OCI-LY1 (cell line): ENCODE results near the gene COLQ.

Source experiments
- H2AFZ ChIP-seq: fragments of 200-600 bp; sonication (generic), shearing (Covaris generic); 2 replicates; pipeline ENCODE4 v1.6.0; 2014; ENCODE audit warnings: antibody characterized with exemption, mild to moderate bottlenecking, low read length
- H3F3A ChIP-seq: fragments of 200-600 bp; sonication (generic), shearing (Covaris generic); 2 replicates; pipeline ENCODE4 v1.6.0; 2014; ENCODE audit warnings: mild to moderate bottlenecking, antibody characterized with exemption, low read length, moderate library complexity; ENCODE audit not compliant: insufficient read depth
- H3K27ac ChIP-seq: fragments of 200-600 bp; sonication (generic); 2 replicates; pipeline ENCODE4 v1.5.1; 2014; ENCODE audit warnings: low read length, mixed run types, mild to moderate bottlenecking, low read depth; ENCODE audit not compliant: poor library complexity, severe bottlenecking
- H3K27me3 ChIP-seq: fragments of 200-600 bp; sonication (generic); 2 replicates; pipeline ENCODE4 v1.6.0; 2014; ENCODE audit warnings: antibody characterized with exemption, mild to moderate bottlenecking, low read length, moderate library complexity; ENCODE audit not compliant: insufficient read depth
- H3K36me3 ChIP-seq: fragments of 200-600 bp; sonication (generic); 2 replicates; pipeline ENCODE4 v1.6.1; 2014; ENCODE audit warnings: mild to moderate bottlenecking, antibody characterized with exemption, low read length, moderate library complexity, mixed read lengths; ENCODE audit not compliant: insufficient read depth
- H3K4me1 ChIP-seq: fragments of 200-600 bp; sonication (generic); 2 replicates; pipeline ENCODE4 v1.5.1; 2014; ENCODE audit warnings: mild to moderate bottlenecking, low read length, moderate library complexity; ENCODE audit not compliant: insufficient read depth, severe bottlenecking
- H3K4me2 ChIP-seq: fragments of 200-600 bp; sonication (generic), shearing (Covaris generic); 2 replicates; pipeline ENCODE4 v1.6.1; 2014; ENCODE audit warnings: low read length
- H3K4me3 ChIP-seq: fragments of 200-600 bp; sonication (generic); 2 replicates; pipeline ENCODE4 v1.5.1; 2014; ENCODE audit warnings: low read length, low read depth, mild to moderate bottlenecking, mixed read lengths; ENCODE audit not compliant: poor library complexity, severe bottlenecking
- H3K79me2 ChIP-seq: fragments of 200-600 bp; shearing (Covaris generic); 2 replicates; pipeline ENCODE4 v1.6.1; 2016; ENCODE audit warnings: mixed run types, low read length, mixed read lengths; ENCODE audit not compliant: insufficient read depth
- H3K9ac ChIP-seq: fragments of 200-600 bp; sonication (generic), shearing (Covaris generic); 2 replicates; pipeline ENCODE4 v1.6.1; 2014; ENCODE audit warnings: mild to moderate bottlenecking, low read length, mixed read lengths
- H3K9me2 ChIP-seq: fragments of 200-600 bp; sonication (generic), shearing (Covaris generic); 2 replicates; pipeline ENCODE4 v1.6.1; 2014; ENCODE audit warnings: low read depth, mild to moderate bottlenecking, low read length, mixed read lengths
- H3K9me3 ChIP-seq: fragments of 200-600 bp; shearing (Covaris generic); 2 replicates; pipeline ENCODE4 v1.6.1; 2014; ENCODE audit warnings: low read length, mixed read lengths
- H4K20me1 ChIP-seq: fragments of 200-600 bp; sonication (generic), shearing (Covaris generic); 2 replicates; pipeline ENCODE4 v1.6.0; 2016; ENCODE audit warnings: mild to moderate bottlenecking, low read length; ENCODE audit not compliant: insufficient read depth
- EZH2 ChIP-seq: fragments of 200-600 bp; sonication (generic), shearing (Covaris generic); IDR thresholded peaks from 2 replicates; pipeline ENCODE4 v1.8.0; 2017; ENCODE audit warnings: borderline replicate concordance, mixed run types, mild to moderate bottlenecking, antibody characterized with exemption, low read length, moderate library complexity, mixed read lengths
- TF ChIP-seq, protein P1 (sequence below): fragments of 200-600 bp; sonication (generic), shearing (Covaris generic); IDR thresholded peaks from 2 replicates; pipeline ENCODE4 v1.5.1; 2017; ENCODE audit warnings: mild to moderate bottlenecking, antibody characterized with exemption, low read length, moderate library complexity, mixed read lengths

The COLQ gene

DNA sequence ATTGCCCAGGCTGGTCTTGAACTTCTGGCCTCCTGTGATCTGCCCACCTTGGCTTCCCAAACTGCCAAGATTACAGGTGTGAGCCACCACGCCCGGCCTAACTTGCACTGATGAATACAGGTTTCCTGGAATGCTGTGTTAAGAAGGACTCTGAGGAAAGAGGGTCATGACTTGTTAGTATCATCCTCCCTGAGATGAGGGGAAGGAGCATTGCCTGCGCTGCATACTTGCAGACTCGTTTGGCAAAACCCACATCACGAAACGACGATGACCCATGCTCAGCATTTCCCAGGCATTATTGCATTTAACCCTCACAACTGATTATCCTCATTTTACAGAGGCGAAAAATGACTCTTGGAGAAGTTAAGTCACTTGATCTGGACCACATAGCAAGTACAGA lies 18.9 kb downstream of the COLQ start:
- no peaks in the 10 kb centered on the region for H3K9me2 ChIP-seq
- H3K79me2 ChIP-seq: no peaks in the 10 kb centered on the region
- no peak overlapping the region for H3K9ac ChIP-seq
- no peak overlapping the region for H3K4me2 ChIP-seq
- H3K27ac ChIP-seq: no peak overlapping the region
- no peaks in the 10 kb centered on the region for H3K4me1 ChIP-seq
- no peaks in the 10 kb centered on the region for H3K36me3 ChIP-seq
- H3K9me3 ChIP-seq: no peaks in the 10 kb centered on the region
- peaks cover 15% of the 10 kb centered on the region for H3K27me3 ChIP-seq
- H4K20me1 ChIP-seq: no peaks in the 10 kb centered on the region
- no peak overlapping the region for H2AFZ ChIP-seq
- no peak overlapping the region for H3K4me3 ChIP-seq
- TF ChIP-seq EZH2: no peak
- TF ChIP-seq, protein P1, sequence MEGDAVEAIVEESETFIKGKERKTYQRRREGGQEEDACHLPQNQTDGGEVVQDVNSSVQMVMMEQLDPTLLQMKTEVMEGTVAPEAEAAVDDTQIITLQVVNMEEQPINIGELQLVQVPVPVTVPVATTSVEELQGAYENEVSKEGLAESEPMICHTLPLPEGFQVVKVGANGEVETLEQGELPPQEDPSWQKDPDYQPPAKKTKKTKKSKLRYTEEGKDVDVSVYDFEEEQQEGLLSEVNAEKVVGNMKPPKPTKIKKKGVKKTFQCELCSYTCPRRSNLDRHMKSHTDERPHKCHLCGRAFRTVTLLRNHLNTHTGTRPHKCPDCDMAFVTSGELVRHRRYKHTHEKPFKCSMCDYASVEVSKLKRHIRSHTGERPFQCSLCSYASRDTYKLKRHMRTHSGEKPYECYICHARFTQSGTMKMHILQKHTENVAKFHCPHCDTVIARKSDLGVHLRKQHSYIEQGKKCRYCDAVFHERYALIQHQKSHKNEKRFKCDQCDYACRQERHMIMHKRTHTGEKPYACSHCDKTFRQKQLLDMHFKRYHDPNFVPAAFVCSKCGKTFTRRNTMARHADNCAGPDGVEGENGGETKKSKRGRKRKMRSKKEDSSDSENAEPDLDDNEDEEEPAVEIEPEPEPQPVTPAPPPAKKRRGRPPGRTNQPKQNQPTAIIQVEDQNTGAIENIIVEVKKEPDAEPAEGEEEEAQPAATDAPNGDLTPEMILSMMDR: no peak
- H3F3A ChIP-seq: no peaks in the 10 kb centered on the region

DNA sequence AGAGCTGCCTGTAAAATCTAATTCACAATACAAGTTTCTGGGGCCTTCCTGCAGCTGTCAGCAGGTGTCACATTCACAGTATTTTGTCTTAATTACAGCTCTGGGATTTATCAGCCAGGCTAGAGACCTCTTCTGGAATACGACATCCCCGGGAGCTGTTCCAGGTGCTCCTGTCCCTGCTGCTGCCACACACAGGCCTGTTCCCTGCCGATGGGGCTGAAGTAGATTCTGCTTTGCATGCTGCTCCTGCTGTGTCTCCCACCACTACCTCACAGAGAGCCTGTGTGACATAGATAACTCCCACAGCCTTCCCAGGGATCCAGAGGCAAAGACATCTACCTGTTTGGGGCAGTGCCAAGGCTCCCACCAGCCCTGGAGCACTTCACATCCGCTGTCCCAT lies 20.4 kb downstream of the COLQ start:
- H3K79me2 ChIP-seq: no peaks in the 10 kb centered on the region
- no peaks in the 10 kb centered on the region for H3K9me2 ChIP-seq
- H3K9me3 ChIP-seq: no peaks in the 10 kb centered on the region
- H3K4me2 ChIP-seq: no peak overlapping the region
- no peaks in the 10 kb centered on the region for H3F3A ChIP-seq
- H2AFZ ChIP-seq: no peak overlapping the region
- no peak overlapping the region for H3K9ac ChIP-seq
- H3K4me1 ChIP-seq: no peaks in the 10 kb centered on the region
- no peaks in the 10 kb centered on the region for H3K36me3 ChIP-seq
- H3K27me3 ChIP-seq: peaks cover 15% of the 10 kb centered on the region
- no peak overlapping the region for H3K4me3 ChIP-seq
- no peak for TF ChIP-seq EZH2
- TF ChIP-seq, protein P1: no peak
- H3K27ac ChIP-seq: no peak overlapping the region
- no peaks in the 10 kb centered on the region for H4K20me1 ChIP-seq

DNA sequence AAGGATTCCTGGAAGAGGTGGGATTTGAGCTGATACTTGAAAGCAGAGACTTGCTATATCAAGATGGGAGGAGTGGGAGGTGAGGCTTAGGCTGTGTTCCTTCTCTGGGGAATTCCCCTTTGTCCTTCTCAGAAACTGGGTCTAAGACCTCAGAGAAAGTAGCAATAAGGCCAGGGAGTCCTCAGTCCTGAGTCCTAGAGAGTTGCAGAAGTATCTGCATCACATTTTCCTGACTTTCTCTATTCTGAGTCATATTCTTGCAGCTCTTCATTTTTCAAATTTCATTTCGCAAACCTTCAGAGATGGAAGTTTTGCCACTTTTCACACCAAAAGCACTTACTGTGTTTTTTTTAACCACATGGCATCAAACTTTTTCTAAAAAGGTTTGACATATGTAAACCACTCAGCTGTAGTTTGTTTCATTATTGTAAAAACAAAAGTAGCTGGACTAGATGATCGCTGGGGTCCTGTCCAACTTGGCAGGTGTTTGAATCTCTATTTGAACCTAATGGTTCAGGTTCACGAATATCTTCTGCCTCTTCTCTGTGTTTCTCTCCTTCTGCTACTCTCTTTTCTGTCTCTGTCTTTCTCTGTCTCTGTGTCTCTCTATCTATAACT lies 21.3 kb downstream of the COLQ start:
- Histone ChIP-seq H3K27me3 (peaks cover 11% of the 10 kb centered on the region), H2AFZ (no peak overlapping the region), H3K4me1 (no peaks in the 10 kb centered on the region), H3K4me2 (no peak overlapping the region), H3K4me3 (no peak overlapping the region), H4K20me1 (no peaks in the 10 kb centered on the region), H3K79me2 (no peaks in the 10 kb centered on the region), H3K36me3 (no peaks in the 10 kb centered on the region), H3K9ac (no peak overlapping the region), H3K9me3 (no peaks in the 10 kb centered on the region), H3K27ac (no peak overlapping the region), H3K9me2 (no peaks in the 10 kb centered on the region), H3F3A (no peaks in the 10 kb centered on the region)
- no peak for TF ChIP-seq EZH2
- TF ChIP-seq, protein P1: no peak
